Activated gamma-delta T cell treated with Interleukin-2 at 50 U/mL for 16 hours (primary cell): ENCODE measurements around the gene KRTAP10-8.
"Not testable (repeated sequence)": the region's sequence is repeated elsewhere in the genome, so short reads cannot be mapped to it uniquely, and the experiment has no call there.

Experiments used
- DNase-seq: peaks from one replicate; pipeline ENCODE4 v3.0.0-alpha.2; 2020

KRTAP10-8 gene, protein sequence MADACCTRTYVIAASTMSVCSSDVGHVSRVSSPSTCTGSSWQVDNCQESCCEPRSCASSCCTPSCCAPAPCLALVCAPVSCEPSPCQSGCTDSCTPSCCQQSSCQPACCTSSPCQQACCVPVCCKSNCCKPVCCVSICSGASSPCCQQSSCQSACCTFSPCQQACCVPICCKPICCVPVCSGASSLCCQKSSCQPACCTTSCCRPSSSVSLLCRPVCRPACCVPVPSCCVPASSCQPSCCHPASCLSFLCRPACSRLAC

DNA sequence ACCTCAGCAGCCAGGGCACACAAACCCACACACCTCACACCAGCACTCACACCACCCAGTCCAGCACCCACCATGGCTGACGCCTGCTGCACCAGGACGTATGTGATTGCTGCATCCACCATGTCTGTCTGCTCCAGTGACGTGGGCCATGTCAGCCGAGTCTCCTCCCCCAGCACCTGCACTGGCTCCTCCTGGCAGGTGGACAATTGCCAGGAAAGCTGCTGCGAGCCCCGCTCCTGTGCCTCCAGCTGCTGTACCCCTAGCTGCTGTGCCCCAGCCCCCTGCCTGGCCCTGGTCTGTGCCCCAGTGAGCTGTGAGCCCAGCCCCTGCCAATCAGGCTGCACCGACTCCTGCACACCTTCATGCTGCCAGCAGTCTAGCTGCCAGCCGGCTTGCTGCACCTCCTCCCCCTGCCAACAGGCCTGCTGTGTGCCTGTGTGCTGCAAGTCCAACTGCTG is at the start of gene KRTAP10-8:
Gene KRTAP10-8 (plus strand): TSS at position 51 of the 458 bp plus-strand sequence. CDS start 22 bp downstream, at position 73.
- DNase-seq, result no peak

DNA sequence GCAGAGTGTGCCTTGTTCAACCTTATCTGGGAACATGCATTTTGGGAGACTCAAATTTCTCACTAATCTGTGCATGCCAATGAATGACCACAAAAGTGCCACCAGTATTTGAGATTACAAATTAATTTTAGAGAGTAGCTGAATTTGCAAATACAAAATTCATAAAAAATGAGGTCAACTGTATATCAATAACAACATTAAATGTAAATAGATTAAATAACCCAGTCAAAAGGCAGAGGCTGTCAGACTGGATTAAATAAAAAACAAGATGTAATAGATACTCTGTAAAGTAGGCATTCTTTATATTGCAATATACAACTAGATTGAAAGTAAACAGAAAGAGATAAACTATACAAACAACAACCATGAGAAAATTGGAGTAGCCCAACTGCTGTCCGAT is 47.8 kb upstream of the KRTAP10-8 start:
- no peak for DNase-seq

DNA sequence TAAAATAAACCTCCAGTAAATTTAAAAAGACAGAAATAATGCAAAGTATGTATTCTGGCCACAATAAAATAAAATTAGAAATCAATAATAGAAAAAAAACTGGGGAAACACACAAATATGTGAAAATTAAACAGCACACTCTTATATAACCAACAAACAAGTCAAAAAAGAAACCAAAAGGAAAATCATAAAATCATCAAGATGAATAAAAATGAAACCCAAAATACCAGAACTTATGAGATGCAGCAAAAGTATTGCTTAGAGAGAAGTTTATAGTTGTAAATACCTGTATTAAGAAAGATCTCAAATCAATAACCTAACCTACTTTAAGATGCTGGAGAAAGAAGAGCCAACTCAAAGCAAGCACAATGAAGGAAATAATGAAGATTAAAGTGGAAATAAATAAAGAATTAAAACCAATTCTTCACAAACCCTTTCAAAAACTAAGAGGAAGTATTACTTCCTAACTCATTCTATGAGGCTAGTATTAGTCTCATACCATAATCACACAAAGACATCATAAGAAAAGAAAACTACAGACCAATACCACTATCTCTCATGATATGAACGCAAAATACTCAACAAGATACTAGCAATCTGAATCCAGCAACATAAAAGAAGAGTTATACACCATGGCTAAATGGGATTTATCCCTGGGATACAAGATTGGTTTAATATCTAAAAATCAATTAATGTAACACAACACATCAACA is 46.8 kb upstream of the KRTAP10-8 start:
- DNase-seq, result no peak

DNA sequence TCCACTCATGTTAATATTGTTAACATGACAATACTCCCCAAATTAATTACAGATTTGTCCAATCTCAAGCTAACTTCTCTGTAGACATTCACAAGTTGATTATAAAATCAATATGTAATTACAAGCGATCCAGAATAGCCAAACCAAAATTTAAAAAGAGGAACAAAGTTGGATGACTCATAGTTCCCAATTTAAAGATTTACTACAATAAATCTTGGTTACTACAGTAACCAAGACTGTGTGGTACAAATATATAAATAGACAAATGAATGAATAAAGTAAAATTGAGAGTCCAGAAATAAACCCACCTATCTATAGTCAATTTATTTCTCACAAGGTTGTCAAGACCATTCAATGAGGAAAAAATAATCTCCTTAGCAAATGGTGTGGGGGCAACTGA is 45.5 kb upstream of the KRTAP10-8 start:
- no peak for DNase-seq

DNA sequence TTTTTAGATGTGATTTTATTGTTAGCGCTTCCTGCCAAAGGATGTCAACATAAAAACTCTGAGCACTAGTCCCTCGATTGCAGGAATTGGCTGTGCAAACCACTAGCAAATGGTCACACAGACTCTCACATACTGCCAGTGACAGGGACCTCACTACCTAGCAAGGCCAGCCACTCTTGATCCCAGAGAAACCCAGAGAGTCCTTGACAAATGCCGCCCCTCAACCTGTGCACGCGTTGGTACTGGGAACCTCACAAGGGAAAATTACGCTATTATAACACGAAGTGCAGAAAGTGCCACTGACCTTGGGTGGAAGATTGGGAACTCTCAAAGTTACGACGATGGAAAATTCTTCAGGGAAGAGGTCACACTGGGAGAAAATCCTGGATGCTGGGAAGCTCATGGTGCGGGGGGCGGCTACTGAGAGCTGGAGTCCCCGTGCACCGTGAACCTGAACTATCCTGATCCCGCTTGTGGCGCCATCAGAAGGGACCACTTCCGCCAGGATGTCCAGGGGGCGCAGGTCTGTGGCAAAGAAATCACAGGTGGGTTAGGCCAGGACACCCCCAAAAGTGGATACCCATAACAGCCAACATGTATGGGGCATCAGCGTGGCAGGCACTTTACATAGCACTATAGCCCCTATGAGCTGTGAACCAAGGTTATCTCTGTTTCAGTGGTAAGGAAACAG is 44.3 kb upstream of the KRTAP10-8 start:
- DNase-seq, result no peak

DNA sequence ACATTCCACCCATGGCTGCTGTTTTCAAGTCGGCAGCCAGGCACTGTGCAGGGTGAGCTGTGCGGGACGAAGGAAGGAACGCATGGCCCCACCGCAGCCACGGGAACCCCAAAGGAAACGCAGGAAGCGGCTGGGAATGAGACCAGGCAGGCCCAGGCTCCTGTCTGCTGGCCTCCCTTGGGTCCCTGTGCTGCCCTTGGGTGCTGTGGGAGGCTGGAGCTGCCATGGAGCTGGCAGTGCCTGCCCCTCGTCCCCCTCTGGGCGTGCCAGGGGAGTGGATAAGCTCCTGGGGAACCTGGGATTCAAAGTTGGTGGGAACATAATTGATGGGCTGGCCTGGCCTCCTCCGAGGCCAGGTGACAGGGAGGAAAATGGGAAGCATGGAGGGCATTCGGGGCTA is 43.6 kb upstream of the KRTAP10-8 start:
- no peak for DNase-seq

DNA sequence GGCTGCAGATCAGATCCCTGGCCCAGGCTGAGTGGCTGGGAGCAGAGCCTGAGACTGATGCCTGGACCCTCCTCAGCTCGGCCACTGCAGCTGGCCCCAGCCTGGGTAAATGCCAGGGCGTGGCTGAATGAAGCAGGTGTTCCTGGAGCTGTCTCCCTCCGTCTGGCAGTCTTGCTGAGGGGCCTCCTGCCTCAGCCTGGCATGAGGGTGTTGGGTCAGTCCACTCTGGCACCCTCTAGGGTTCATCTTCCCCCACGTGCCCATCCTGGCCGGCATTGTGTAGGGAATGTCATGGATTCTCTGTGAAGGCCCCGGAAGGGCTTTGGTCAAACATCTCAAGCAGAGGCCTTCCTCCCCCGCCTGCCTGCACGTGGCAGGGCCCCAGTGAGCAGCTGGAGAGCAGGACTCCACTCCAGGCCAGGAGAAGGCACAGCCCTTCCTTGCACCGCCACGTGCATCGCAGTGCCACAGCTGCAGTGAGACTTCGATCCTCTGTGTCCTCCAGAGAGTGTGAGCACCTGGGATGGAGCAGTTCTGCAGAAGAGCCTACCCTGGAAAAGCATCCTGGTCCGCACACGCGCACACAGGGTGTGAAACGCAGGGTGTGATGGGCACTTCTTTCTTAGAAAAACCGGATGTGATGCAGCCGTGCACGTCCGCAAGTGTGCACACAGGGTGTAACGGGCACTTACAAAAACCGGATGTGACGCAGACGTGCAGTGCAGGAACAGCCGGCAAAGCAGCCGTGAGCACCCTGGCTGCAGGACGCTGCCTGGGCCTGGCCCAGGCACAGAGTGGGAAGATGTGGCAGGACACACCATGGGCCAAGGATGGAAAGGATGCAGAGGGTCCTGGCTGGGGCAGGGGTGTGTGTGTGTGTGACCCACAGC is 43.0 kb upstream of the KRTAP10-8 start:
- no peak for DNase-seq

DNA sequence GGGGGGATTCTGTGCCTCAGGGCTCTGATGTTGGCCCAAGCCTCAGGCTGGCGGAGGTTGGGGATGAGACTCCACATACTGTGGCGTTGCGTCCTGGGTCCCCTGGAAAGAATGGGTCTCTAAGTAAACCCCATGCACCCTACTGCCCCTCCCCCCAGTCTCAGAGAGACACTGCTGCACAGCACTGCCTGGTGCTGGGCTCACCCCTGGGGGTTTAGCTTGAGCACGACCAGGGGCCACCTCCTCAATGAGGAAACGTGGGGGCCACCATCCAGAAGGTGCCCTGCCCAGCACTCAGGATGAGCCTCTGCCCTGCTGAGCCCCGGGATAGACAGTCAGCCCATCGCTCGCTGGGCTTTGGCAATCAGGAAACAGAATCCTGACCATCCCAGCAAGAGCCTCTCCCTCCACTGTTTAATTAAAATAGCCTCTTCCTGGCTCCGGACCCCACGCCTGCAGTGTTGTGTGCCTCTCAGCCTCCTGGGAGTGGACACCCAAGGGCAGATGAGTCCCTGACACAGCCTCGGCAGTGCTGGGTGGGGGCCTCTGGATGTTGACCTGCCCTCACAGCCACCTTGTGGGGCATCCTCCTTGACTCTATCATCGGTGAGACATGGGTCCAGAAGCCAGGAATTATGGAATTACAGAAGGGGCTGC is 41.9 kb upstream of the KRTAP10-8 start:
- no peak for DNase-seq

DNA sequence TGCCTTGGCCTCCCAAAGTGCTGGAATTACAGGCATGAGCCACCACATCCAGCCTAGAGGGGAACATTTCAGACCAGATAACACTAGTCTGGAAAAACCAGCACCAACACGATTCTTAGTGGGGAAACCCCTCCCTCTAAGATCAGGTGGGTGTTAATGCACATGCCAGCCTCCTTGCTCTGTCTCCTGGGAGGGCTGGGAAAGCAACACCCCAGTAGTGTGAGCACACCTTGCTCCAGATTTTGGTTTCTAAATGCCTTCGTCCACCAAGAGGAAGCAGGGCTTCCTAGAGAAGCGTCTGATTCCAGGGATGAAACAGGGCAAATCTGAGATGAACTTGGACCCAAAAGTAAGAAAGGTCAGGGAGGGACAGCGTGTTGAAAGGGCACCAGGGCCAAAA is 40.6 kb upstream of the KRTAP10-8 start:
- no peak for DNase-seq

DNA sequence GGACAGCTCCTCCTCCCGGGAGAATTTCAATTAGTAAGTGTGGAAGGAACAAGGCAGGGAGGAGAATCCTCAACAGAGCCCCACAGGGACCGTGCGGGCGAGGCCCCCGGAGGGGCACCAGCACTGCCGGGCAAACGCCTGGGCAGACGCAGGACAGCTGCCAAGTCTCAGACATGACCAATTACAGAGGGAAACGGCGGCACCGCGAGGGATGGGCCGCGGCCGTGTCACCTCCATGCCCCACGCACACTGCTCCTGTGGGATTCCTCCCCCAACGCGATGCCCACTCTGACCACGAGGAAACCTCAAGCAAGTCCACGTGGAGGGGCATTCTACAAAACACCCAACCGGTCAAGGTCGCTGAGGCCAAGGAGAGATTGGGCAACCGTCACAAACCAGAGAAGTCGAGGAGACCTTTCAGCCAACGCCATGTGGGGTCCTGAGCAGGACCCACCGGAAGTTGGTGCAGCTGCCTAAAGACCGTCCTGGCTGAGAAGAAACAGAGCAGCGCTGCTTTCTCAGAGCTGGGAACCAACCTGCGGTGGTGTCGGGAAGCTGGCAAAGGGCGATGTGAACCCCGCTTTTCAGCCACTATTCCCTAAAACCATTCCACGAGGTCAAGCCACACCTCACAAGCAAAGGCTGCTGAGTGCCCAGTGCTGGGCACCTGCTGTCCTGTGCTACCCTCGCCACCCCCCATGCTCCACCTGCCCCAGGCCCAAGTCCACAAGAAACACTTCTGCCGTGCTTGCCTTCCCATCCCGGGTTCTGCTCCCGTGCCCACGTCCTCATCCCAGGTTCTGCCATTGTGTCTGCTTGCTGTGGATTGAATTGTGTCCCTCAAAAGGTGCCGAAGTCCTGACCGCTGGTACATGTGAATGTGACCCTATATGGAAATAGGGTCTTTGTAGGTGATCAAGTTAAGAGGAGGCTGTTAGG is 39.8 kb upstream of the KRTAP10-8 start:
- DNase-seq, result no peak

DNA sequence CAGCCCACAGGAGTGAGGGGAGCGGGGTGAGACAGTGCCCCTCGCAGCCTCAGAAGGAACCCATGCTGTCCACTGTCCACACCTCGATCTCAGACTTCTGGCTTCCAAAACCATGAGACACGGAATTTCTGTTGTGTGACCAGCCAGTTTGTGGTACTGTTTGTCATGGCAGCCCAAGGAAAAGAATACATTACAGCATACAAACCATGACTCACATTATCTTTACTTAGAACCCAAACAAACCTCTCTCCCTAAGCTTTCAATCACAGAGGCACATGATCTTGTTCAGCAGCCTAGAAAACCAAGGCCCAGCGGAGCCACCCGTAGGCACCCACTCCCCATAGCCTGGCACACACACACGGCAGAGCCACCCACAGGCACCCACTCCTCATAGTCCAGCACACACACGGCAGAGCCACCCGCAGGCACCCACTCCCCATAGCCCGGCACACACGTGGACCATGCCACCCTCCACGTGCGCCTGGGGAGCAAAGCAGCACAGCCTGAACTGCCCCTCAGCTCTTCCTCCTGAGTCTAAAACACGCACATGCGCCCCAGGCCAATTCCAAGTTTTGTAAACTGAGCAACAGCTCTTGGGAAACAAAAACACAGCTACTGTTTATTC is 38.8 kb upstream of the KRTAP10-8 start:
- DNase-seq, result no peak

DNA sequence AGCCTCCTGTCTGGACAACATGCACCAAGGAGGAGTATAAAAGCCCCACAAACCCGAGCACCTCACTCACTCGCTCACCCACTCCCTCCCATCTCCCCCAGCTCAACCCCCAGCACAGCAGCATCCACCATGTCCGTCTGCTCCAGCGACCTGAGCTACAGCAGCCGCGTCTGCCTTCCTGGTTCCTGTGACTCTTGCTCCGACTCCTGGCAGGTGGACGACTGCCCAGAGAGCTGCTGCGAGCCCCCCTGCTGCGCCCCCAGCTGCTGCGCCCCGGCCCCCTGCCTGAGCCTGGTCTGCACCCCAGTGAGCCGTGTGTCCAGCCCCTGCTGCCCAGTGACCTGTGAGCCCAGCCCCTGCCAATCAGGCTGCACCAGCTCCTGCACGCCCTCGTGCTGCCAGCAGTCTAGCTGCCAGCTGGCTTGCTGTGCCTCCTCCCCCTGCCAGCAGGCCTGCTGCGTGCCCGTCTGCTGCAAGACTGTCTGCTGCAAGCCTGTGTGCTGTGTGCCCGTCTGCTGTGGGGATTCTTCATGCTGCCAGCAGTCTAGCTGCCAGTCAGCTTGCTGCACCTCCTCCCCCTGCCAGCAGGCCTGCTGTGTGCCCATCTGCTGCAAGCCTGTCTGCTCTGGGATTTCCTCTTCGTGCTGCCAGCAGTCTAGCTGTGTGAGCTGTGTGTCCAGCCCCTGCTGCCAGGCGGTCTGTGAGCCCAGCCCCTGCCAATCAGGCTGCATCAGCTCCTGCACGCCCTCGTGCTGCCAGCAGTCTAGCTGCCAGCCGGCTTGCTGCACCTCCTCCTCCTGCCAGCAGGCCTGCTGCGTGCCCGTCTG is 38.0 kb upstream of the KRTAP10-8 start, which contains the start of gene KRTAP10-4:
Gene KRTAP10-4 (plus strand): TSS at position 100 of the 827 bp plus-strand sequence. CDS start 30 bp downstream, at position 130.
- not testable (repeated sequence) for DNase-seq

DNA sequence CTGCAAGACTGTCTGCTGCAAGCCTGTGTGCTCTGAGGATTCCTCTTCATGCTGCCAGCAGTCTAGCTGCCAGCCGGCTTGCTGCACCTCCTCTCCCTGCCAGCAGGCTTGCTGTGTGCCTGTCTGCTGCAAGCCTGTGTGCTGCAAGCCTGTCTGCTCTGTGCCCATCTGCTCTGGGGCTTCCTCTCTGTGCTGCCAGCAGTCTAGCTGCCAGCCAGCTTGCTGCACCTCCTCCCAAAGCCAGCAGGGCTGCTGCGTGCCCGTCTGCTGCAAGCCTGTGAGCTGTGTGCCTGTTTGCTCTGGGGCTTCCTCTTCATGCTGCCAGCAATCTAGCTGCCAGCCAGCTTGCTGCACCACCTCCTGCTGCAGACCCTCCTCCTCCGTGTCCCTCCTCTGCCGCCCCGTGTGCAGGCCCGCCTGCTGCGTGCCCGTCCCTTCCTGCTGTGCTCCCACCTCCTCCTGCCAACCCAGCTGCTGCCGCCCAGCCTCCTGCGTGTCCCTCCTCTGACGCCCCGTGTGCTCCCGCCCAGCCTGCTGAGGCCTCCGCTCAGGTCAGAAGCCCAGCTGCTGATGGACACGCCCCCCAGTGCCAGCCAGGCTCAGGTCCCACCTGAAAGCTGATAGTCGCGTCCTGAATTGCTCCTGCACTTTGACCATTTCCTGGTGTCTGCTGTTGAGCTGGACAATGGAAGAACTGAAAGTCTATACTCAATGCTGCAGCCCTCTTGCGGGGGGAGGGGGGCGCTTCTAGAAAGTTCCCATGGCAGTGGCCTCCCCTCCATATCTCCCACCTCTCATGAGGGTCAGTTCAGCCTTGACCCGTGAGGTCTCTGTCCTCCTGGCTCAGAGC is 37.2 kb upstream of the KRTAP10-8 start:
- no peak for DNase-seq

DNA sequence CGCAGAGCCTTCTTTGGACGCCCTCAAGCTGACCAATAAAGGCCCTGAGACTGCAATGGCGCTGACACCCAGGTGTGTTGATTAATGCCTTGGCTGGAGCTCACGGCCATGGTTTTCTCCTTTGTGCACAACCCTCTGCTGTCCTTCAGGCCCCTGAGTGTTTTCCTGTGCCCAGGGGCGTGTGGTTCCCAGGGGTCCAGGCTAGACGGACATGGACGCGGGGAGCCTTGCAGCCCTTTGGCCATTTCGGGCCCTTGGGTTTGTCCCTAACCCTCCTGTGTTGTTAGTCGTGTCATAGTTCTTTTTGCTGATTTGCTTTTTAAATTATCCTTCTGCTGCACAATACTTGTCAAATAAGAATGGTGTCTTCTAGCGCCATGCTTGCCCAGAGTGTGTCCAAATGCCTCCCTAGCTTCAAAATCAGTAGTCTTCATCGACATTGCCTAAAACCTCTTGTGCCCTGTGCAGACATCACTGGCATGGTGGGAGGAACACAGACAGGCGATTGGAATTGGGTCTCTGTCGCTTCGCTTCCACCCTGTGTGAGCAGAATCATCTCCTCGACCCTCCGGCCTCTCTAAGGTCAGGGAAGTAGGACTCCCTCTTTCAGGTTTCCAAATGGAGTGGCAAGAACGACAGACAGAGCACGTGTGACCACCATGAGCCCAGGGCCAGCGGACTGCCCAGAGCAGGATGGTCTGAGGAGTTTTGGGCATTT is 36.4 kb upstream of the KRTAP10-8 start:
- no peak for DNase-seq

DNA sequence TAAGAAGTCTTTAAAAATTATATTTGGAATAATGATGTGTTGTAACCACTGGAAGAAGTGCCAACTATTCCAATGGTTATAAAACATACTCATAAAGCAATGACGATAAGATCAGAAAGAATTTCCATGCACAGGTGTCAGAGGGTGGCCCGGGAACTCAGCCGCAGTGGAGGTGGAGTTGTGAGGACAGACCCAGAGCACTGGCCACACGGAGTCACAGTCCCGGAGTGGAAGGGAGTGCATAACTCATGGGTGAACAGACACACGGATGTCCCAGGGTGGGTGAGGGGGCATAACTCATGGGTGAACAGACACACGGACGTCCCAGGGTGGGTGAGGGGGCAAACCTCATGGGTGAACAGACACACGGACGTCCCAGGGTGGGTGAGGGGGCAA is 35.9 kb upstream of the KRTAP10-8 start:
- DNase-seq, result no peak

DNA sequence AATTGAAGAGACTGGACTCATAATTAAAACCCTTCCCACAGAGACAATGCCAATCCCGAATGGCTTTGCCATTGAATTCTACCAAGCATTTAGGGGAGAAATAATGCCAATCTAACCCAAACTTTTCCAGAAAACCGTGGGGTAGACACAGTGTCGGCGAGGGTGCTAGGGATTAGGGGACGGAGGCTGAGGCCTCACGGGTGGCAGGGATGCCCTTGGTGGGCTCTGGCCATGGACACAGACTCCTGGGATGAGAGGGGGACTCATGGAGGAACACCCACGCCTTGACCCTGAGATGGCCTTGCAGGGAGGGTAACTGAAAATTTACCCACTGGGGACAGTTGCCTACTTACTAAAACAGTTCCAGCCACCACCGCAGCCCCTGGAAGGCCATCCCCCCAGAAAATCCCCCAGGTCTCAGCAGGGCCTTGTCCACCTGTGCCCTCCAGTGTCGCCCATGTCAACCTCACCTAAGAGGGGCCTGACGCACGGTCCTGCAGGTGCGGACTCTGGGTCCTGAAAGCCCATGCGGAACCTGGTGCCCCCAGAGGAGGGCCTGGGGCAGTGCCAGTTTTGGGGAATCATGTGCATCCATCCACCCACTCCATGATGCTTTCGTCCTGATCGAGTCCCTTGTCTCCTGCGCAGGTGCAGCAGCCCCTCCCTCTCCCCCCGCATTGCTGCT is 33.4 kb upstream of the KRTAP10-8 start:
- DNase-seq, result no peak
